Lung (tissue), 12 donors: ENCODE data around the gene LRRC57. TPM values are rescaled to one million over a fixed set of nuclear protein-coding genes. Genes with fewer than 3 reads are reported as not detected.

ENCODE experiments used
- ATAC-seq: fragments of 200-7000 bp; cut with Tn5 transposase; one replicate; pipeline ENCODE4 v1.9.1; 2020; ENCODE audit warnings: moderate number of reproducible peaks; ENCODE audit not compliant: insufficient read depth, low FRiP score
- DNase-seq, 3 donors: peaks; one replicate each; pipeline ENCODE4 v3.0.0-alpha.2; 2013 to 2017
- H3K27ac ChIP-seq, 2 donors: one replicate each; pipeline ENCODE4 v1.5.1; 2013; ENCODE audit warnings: mild to moderate bottlenecking in 2 of 2, moderate library complexity in 2 of 2, control low read depth in 1 of 2, inconsistent platforms in 1 of 2, low read depth in 1 of 2, low read length in 1 of 2
- H3K27me3 ChIP-seq, 3 donors: one replicate each; pipeline ENCODE4 v1.5.1; 2013; ENCODE audit warnings: low read length in 2 of 3; ENCODE audit not compliant: control insufficient read depth in 3 of 3, insufficient read depth in 3 of 3
- H3K36me3 ChIP-seq, 4 donors: one replicate each; pipeline ENCODE4 v1.5.1; 2013; ENCODE audit warnings: low read length in 4 of 4, mild to moderate bottlenecking in 1 of 4, moderate library complexity in 1 of 4; ENCODE audit not compliant: control insufficient read depth in 4 of 4, insufficient read depth in 4 of 4
- H3K4me1 ChIP-seq, 5 donors: one replicate each; pipeline ENCODE4 v1.5.1; 2013; ENCODE audit warnings: low read length in 5 of 5, mild to moderate bottlenecking in 2 of 5, moderate library complexity in 1 of 5; ENCODE audit not compliant: control insufficient read depth in 5 of 5, insufficient read depth in 5 of 5
- H3K4me3 ChIP-seq: one replicate; pipeline ENCODE4 v1.5.1; 2013; ENCODE audit warnings: mild to moderate bottlenecking, control low read depth, moderate library complexity
- H3K9ac ChIP-seq, 2 donors: one replicate each; pipeline ENCODE4 v1.5.1; 2013; ENCODE audit warnings: low read length in 2 of 2, control low read depth in 1 of 2; ENCODE audit not compliant: insufficient read depth in 1 of 2
- H3K9me3 ChIP-seq, 4 donors: one replicate each; pipeline ENCODE4 v1.5.1; 2013; ENCODE audit warnings: low read length in 3 of 4, mild to moderate bottlenecking in 1 of 4, moderate library complexity in 1 of 4; ENCODE audit not compliant: control insufficient read depth in 4 of 4, insufficient read depth in 3 of 4
- WGBS, 2 donors: extraction: QIAGEN DNeasy Blood & Tissue Kit; methylation state at CpG; one replicate each; pipeline ENCODE4 v1.1.7; 2013; 5-methylcytosine and 5-hydroxymethylcytosine counted together
- polyA plus RNA-seq, 2 donors: library from polyadenylated mRNA; stranded (reverse); fragments of 200-250 nt; gene quantifications; one replicate each; pipeline ENCODE4 v1.2.1, GENCODE V29; 2013
- total RNA-seq, 2 donors: library from RNA; depleted of rRNA in 1 of 2; stranded (reverse); fragments of >200 nt in 1 of 2; gene quantifications; one replicate each; pipeline ENCODE4 v1.2.1, GENCODE V29; 2014 to 2021
- TF ChIP-seq, protein P1 (sequence below): IDR thresholded peaks from 2 replicates; pipeline ENCODE4 v1.5.1; 2012; ENCODE audit warnings: mild to moderate bottlenecking; ENCODE audit errors: control extremely low read depth, extremely low read depth
- donor health status: control.
- donor health status: control.
- donor health status: Bipolar disorder and iron deficiency.
- donor health status: healthy.
- donor health status: DM: yes; HTN: yes; CAD: no.

The LRRC57 gene
- total and polyA plus RNA-seq, 4 donors: 6.9 to 31.9 (median 19.1) TPM

- Histone ChIP-seq H3K4me1 (peaks cover 5 to 14% (median 10%) of the 10 kb centered on the region in 5 donors), H3K36me3 (no peaks in the 10 kb centered on the region), H3K27me3 (no peaks in the 10 kb centered on the region), H3K9me3 (no peaks in the 10 kb centered on the region), H3K9ac (peak overlapping the region; percentile 41 to 91), H3K4me3 (no peak overlapping the region), H3K27ac (peak overlapping the region; percentile 95 to 97)
- ATAC-seq (no peak), DNase-seq (peak in 1 of 3 donors; percentile 72)
- 3 to 6% methylated on average over 10 of the region's 10 CpGs for WGBS, 2 donors
- TF ChIP-seq, protein P1, sequence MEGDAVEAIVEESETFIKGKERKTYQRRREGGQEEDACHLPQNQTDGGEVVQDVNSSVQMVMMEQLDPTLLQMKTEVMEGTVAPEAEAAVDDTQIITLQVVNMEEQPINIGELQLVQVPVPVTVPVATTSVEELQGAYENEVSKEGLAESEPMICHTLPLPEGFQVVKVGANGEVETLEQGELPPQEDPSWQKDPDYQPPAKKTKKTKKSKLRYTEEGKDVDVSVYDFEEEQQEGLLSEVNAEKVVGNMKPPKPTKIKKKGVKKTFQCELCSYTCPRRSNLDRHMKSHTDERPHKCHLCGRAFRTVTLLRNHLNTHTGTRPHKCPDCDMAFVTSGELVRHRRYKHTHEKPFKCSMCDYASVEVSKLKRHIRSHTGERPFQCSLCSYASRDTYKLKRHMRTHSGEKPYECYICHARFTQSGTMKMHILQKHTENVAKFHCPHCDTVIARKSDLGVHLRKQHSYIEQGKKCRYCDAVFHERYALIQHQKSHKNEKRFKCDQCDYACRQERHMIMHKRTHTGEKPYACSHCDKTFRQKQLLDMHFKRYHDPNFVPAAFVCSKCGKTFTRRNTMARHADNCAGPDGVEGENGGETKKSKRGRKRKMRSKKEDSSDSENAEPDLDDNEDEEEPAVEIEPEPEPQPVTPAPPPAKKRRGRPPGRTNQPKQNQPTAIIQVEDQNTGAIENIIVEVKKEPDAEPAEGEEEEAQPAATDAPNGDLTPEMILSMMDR: no peak
Measured at GRCh38 chr15:42494998-42495360, 53.6 kb downstream of the LRRC57 start.

DNA sequence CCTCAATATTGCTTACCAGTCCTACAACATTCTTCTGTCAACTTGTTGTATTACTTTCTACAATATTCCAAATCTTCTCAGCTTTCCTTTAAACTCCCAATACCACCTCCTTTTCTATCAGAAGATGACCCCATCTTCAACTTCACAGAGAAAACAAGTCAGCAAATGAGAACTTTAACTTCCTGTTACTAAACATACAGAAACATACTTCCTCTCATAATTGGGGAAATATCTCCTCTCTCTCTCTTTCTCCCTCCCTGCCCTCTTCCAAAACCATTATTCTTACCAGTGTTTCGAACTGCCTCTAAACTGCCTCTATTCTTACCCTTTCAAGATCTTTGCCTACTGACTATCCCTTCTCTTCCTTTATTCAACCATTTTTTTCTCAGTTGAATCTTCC lies 54.9 kb downstream of the LRRC57 start:
- H3K27me3 ChIP-seq: no peaks in the 10 kb centered on the region
- TF ChIP-seq, protein P1: no peak
- no peak for ATAC-seq
- H3K4me1 ChIP-seq: peaks cover 5 to 14% (median 10%) of the 10 kb centered on the region in 5 donors
- no peaks in the 10 kb centered on the region for H3K9me3 ChIP-seq
- no peak overlapping the region for H3K9ac ChIP-seq
- no peak for DNase-seq
- H3K27ac ChIP-seq: peak overlapping the region in 1 of 2 donors; percentile 47
- 46 to 71% methylated on average over 1 of the region's 1 CpG for WGBS, 2 donors
- H3K36me3 ChIP-seq: no peaks in the 10 kb centered on the region
- no peak overlapping the region for H3K4me3 ChIP-seq

DNA sequence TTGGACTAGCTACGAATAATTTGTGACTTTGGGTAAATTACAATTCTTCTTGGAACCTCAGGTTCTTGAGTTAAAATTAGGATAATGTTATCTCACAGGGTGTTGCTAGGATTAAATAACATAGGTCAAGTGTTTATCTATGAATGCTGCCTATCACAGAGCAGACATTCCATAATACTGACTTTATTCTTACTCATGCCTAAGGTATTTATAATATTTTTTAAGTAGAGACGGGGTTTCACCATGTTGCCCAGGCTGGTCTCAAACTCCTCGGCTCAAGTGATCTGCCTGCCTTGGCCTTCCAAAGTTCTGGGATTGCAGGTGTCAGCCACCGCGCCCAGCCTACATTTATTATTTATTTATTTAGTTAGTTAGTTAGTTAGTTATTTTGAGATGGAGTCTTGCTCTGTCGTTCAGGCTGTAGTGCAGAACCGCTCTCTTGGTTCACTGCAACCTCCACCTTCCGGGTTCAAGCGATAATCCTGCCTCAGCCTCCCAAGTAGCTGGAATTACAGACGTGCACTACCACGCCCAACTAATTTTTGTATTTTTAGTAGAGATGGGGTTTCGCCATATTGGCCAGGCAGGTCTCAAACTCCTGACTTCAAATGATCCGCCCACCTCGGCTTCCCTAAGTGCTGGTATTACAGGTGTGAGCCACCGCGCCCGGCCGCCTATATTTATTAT lies 56.9 kb downstream of the LRRC57 start:
- DNase-seq: peak in 2 of 3 donors; percentile 20 to 47

More for the DNA sequence above, 56.9 kb downstream of the LRRC57 start:
- Histone ChIP-seq H3K9me3 (no peaks in the 10 kb centered on the region), H3K9ac (peak overlapping the region; percentile 97 to 99), H3K36me3 (peaks cover 0 to 1% (median 0%) of the 10 kb centered on the region in 4 donors), H3K27me3 (no peaks in the 10 kb centered on the region), H3K4me3 (no peak overlapping the region), H3K27ac (peak overlapping the region; percentile 98 to 99), H3K4me1 (peaks cover 3 to 19% (median 10%) of the 10 kb centered on the region in 5 donors)
- WGBS, 2 donors: 83 to 88% methylated on average over 18 of the region's 18 CpGs
- TF ChIP-seq, protein P1: no peak
- no peak for ATAC-seq
